ENCODE measurements around the gene FMN1.

FMN1 gene

GRCh38 chr15:33027306-33028035 is 167.0 kb downstream of the FMN1 start:
- in situ Hi-C loops (cut with MboI; ENCODE audit: low sequenced_read_pairs): no loop called here

- in situ Hi-C loops (cut with MboI; ENCODE audit: low sequenced_read_pairs): no loop called here
Measured at GRCh38 chr15:33026614-33027013, 167.9 kb downstream of the FMN1 start.

- in situ Hi-C loops (cut with MboI; ENCODE audit: low sequenced_read_pairs): no loop called here
Measured at GRCh38 chr15:33022629-33023028, 171.9 kb downstream of the FMN1 start.

- in situ Hi-C loops (cut with MboI; ENCODE audit: low sequenced_read_pairs): no loop called here
Measured at GRCh38 chr15:33021806-33022389, 172.6 kb downstream of the FMN1 start.

GRCh38 chr15:33019354-33019981 is 175.0 kb downstream of the FMN1 start:
- in situ Hi-C loops (cut with MboI; ENCODE audit: low sequenced_read_pairs): no loop called here

- in situ Hi-C loops (cut with MboI; ENCODE audit: low sequenced_read_pairs): no loop called here
Measured at GRCh38 chr15:33016405-33017024, 178.0 kb downstream of the FMN1 start.

- in situ Hi-C loops (cut with MboI; ENCODE audit: low sequenced_read_pairs): no loop called here
Measured at GRCh38 chr15:33014586-33014985, 179.9 kb downstream of the FMN1 start.

GRCh38 chr15:33013827-33014445 is 180.6 kb downstream of the FMN1 start:
- in situ Hi-C loops (cut with MboI; ENCODE audit: low sequenced_read_pairs): no loop called here

GRCh38 chr15:33011976-33012375 is 182.5 kb downstream of the FMN1 start:
- in situ Hi-C loops (cut with MboI; ENCODE audit: low sequenced_read_pairs): no loop called here

GRCh38 chr15:33009603-33010002 is 184.9 kb downstream of the FMN1 start:
- in situ Hi-C loops (cut with MboI; ENCODE audit: low sequenced_read_pairs): no loop called here

- in situ Hi-C loops (cut with MboI; ENCODE audit: low sequenced_read_pairs): no loop called here
Measured at GRCh38 chr15:33009026-33009425, 185.5 kb downstream of the FMN1 start.

GRCh38 chr15:33008284-33008995 is 186.1 kb downstream of the FMN1 start:
- in situ Hi-C loops (cut with MboI; ENCODE audit: low sequenced_read_pairs): no loop called here

- in situ Hi-C loops (cut with MboI; ENCODE audit: low sequenced_read_pairs): no loop called here
Measured at GRCh38 chr15:33007303-33007855, 187.1 kb downstream of the FMN1 start.

- in situ Hi-C loops (cut with MboI; ENCODE audit: low sequenced_read_pairs): no loop called here
Measured at GRCh38 chr15:33005582-33005981, 188.9 kb downstream of the FMN1 start.

- in situ Hi-C loops (cut with MboI; ENCODE audit: low sequenced_read_pairs): no loop called here
Measured at GRCh38 chr15:33001926-33002325, 192.6 kb downstream of the FMN1 start.

GRCh38 chr15:32998979-32999672 is 195.4 kb downstream of the FMN1 start:
- in situ Hi-C loops (cut with MboI; ENCODE audit: low sequenced_read_pairs): loop anchor here (25.0 kb wide), 1 partner anchor 337 kb away; no protein-coding TSS in a partner anchor

- in situ Hi-C loops (cut with MboI; ENCODE audit: low sequenced_read_pairs): loop anchor here (25.0 kb wide), 1 partner anchor 336 kb away; no protein-coding TSS in a partner anchor
Measured at GRCh38 chr15:32998182-32998581, 196.3 kb downstream of the FMN1 start.

- in situ Hi-C loops (cut with MboI; ENCODE audit: low sequenced_read_pairs): loop anchor here (25.0 kb wide), 1 partner anchor 333 kb away; no protein-coding TSS in a partner anchor
Measured at GRCh38 chr15:32994810-32995424, 199.6 kb downstream of the FMN1 start.

- in situ Hi-C loops (cut with MboI; ENCODE audit: low sequenced_read_pairs): loop anchor here (25.0 kb wide), 1 partner anchor 331 kb away; no protein-coding TSS in a partner anchor
Measured at GRCh38 chr15:32993285-32993684, 201.2 kb downstream of the FMN1 start.
